HG02623 (cell line): ENCODE results near the gene ARIH2.
A peak's percentile ranks its signal among the peaks of the same experiment; 100 is the strongest.
"Not testable (repeated sequence)": the region's sequence is repeated elsewhere in the genome, so short reads cannot be mapped to it uniquely, and the experiment has no call there.

Source experiments
- ATAC-seq: cut with Tn5 transposase; IDR thresholded peaks from one replicate; pipeline ENCODE4 v1.9.1; 2021; ENCODE audit warnings: moderate library complexity; ENCODE audit not compliant: unreplicated experiment

The ARIH2 gene

GRCh38 chr3:49001155-49001554 is 82.5 kb downstream of the ARIH2 start:
- ATAC-seq = no peak

- no peak for ATAC-seq
Observed at GRCh38 chr3:49004352-49005302, 86.0 kb downstream of the ARIH2 start.

GRCh38 chr3:49005303-49005680 is 86.7 kb downstream of the ARIH2 start:
- ATAC-seq = no peak

GRCh38 chr3:49005998-49006397 is 87.4 kb downstream of the ARIH2 start:
- ATAC-seq = no peak

GRCh38 chr3:49006408-49007067 is 87.9 kb downstream of the ARIH2 start:
- ATAC-seq = peak; percentile 1

GRCh38 chr3:49007068-49007770 is 88.6 kb downstream of the ARIH2 start, which contains the start of gene WDR6:
TSS of gene WDR6 (plus strand) at chr3:49007391. CDS start at chr3:49007432, 41 bp downstream.
- ATAC-seq = peak; percentile 81

GRCh38 chr3:49007771-49008528 is 89.3 kb downstream of the ARIH2 start:
- ATAC-seq = peak; percentile 31

- not testable (repeated sequence) for ATAC-seq
Observed at GRCh38 chr3:49008627-49009026, 90.0 kb downstream of the ARIH2 start.

- no peak for ATAC-seq
Observed at GRCh38 chr3:49009396-49009795, 90.8 kb downstream of the ARIH2 start.

GRCh38 chr3:49012441-49013017 is 93.9 kb downstream of the ARIH2 start:
- ATAC-seq = no peak

- ATAC-seq = no peak
Observed at GRCh38 chr3:49013113-49013737, 94.6 kb downstream of the ARIH2 start.

GRCh38 chr3:49013738-49014660 is 95.4 kb downstream of the ARIH2 start:
- no peak for ATAC-seq

GRCh38 chr3:49015072-49015471 is 96.4 kb downstream of the ARIH2 start:
- no peak for ATAC-seq

- no peak for ATAC-seq
Observed at GRCh38 chr3:49015765-49016164, 97.1 kb downstream of the ARIH2 start.

- no peak for ATAC-seq
Observed at GRCh38 chr3:49016414-49017228, 98.0 kb downstream of the ARIH2 start.

GRCh38 chr3:49017229-49017970 is 98.8 kb downstream of the ARIH2 start:
- ATAC-seq = no peak

- no peak for ATAC-seq
Observed at GRCh38 chr3:49017971-49018706, 99.5 kb downstream of the ARIH2 start, which contains the start of gene DALRD3. TSS of gene DALRD3 (minus strand) at chr3:49018580. CDS start at chr3:49018564, 16 bp downstream.
